T47D (cell line): Measurements from ENCODE around the gene PPME1.
A peak's percentile ranks its signal among the peaks of the same experiment; 100 is the strongest.

Source experiments
- DNase-seq, 2 experiments: peaks; one replicate each; pipeline versions ENCODE4 v3.0.0 to v3.0.0-alpha.2; 2011 to 2012; ENCODE audit warnings: low read depth in 1 of 2, low spot score in 1 of 2
- JUND ChIP-seq: IDR thresholded peaks from 2 replicates; pipeline ENCODE4 v1.6.1; 2012; ENCODE audit warnings: low read depth
- in situ Hi-C: cut with HindIII; loops from 2 replicates; pipeline ENCODE4 v1.10.0; 2016; ENCODE audit warnings: low sequenced_read_pairs, low pct_unique_long_range_greater_than_20kb

The PPME1 gene

DNA sequence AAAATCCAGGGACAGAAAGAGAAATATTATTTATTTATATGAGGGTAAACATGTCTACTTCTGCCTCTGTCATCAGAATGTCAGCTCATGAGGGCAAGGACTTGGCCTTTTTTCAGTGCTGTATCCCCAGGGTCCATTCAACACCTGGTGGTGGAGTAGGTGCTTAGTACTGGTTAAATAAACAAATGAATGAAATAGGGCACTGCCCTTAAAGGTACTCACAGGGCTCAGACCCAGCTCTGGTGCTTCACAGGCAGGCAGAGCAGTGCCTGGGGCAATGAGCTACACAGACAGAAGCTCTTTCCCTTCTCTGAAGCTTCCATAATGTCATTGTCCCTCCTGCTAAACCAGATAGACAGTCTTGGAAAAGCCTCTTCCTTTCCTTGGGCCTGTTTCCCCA, 109.4 kb downstream of the PPME1 start:
- DNase-seq, result peak in 1 of 2 experiments; percentile 23
- in situ Hi-C loops, result no loop called here
- TF ChIP-seq JUND, result no peak

DNA sequence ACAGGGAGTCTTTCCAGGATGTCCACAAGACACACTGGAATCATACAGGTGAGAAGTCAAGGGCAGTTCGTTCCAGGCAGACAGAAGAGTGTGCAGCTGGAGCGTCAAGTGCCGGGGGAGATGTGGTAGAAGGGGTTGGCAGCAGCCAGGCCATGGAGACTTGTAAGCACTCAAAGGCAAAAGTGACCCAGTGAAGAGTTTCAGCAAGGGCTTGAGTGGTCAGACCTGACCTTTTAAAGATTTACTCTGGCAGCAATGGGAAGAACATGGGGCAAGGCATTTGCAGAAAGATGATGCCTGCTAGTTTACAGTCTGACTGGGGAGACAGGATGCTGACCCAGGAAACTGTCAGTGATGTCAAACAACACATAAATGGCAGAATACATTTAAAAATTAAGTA, 111.3 kb downstream of the PPME1 start:
- no peak for DNase-seq
- TF ChIP-seq JUND, result no peak
- in situ Hi-C loops, result no loop called here

- in situ Hi-C loops, result no loop called here
- no peak for TF ChIP-seq JUND
- no peak for DNase-seq
These were observed 111.9 kb downstream of the PPME1 start for GRCh38 chr11:74282914-74283371.

DNA sequence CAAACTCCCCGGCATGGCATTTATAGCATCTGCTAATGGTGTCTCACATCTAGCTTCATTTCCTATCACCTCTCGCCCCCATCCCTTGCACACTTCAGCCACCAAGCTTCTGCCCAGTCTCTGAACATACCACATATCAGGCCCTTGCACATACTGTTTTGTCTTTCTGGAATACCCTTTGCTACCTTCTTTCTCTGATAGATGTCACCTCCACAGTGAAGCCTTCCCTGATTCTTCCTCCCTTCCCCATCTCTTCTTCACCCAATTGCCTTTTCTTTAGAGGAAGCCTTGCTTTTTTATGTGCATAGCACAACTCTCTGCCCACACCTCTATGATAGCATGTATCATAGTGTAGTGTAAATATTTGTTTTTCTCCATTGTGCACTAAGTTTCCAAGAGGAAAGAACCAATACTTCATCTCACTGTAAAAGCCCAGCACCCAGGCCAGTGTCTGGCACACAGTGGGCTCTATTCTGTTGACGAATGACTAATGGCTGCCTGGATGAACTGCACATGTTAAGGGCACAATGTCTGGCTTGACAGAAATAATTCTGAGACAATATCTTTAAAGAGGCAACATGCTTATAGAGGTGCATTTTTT, 112.6 kb downstream of the PPME1 start:
- no peak for DNase-seq
- TF ChIP-seq JUND, result no peak
- in situ Hi-C loops, result no loop called here

DNA sequence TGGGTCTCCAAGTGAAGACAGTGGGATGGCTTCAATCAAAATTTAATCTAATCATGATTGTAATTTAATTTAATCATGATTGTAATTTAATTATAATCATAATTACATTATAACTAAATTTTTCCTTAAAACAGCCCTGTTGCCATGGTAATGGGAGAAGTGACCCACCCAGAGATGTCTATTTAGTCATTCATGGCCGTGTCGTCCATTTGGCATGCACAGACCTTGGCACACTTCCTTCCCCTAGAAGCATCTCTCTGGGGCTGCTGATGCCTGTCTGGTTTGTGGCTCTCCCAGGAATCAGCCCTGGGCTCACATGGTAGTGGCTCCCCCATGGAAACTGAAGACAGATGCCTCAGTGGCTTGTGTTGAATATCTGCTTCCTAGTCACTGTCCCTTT, 113.4 kb downstream of the PPME1 start:
- in situ Hi-C loops, result no loop called here
- no peak for DNase-seq
- no peak for TF ChIP-seq JUND

GRCh38 chr11:74288161-74288560, 117.1 kb downstream of the PPME1 start:
- no peak for DNase-seq
- TF ChIP-seq JUND, result no peak
- in situ Hi-C loops, result no loop called here

DNA sequence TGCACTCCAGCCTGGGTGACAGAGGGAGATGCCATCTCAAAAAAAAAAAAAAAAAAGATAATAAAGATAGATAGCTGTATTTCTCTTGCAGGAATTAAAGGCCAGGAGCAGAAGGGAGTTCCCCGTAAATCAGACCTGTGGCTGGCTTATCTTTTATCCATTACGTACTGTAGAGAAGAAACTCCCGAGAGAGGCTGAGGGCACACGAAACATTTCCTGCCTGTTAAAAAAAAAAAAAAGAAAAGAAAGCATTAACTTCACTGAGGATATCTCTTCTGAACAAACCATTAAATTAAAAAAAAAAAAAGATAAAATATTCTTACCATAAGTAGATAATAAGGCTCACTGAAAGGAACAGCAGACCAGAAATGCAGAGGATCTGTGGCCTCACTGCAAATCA, 117.8 kb downstream of the PPME1 start:
- no peak for TF ChIP-seq JUND
- DNase-seq, result no peak
- in situ Hi-C loops, result no loop called here

DNA sequence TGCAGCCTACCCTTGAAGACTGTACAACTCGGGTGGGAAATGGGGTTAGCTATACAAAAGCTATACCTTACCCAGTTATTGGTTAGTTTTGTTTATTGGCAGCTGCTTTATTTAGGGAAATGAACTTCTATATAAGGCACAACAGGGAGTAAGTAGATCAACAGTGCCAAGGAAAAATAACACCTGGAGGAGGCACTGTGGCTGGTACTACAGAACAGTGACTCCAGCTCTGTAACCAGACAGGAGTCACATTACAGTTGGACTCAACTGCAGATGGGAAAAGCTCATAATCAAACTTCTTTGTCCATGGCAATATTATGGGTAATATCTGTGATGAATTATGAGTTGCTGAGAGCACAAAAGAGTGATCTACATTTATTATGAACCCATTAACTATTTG, 126.4 kb downstream of the PPME1 start:
- in situ Hi-C loops, result no loop called here
- no peak for TF ChIP-seq JUND
- DNase-seq, result no peak

DNA sequence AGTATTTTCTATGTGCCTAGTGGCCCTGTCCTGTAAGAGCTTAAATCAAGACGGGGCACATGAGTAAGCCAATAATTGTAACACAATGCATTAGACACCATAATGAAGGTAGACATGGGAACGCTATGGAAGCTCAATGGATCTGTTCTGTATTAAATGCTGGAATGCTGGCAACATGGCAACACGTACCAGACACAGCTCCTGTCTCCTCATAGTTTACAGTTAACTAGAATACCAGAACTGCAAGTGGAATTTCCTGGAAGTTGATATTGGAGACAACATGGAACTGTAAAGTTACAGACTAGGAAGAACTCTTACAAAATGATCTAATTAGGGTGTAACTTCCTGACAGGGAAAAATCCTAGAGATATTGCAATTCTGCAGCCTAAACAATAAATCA, 127.9 kb downstream of the PPME1 start:
- no peak for TF ChIP-seq JUND
- DNase-seq, result no peak
- in situ Hi-C loops, result no loop called here
